H1 (cell line): ENCODE data around the gene ABCF3. TPM values are rescaled to one million over a fixed set of nuclear protein-coding genes. Genes with fewer than 3 reads are reported as not detected.

Source experiments
- GABPA ChIP-seq: IDR thresholded peaks from 2 replicates; pipeline ENCODE4 v1.6.1; 2011; ENCODE audit warnings: mild to moderate bottlenecking, low read length, moderate library complexity, borderline replicate concordance; ENCODE audit not compliant: insufficient read depth
- SUZ12 ChIP-seq: fragments of 200-600 bp; sonication (generic); IDR thresholded peaks from 2 replicates; pipeline ENCODE4 v1.6.1; 2012; ENCODE audit warnings: mild to moderate bottlenecking, inconsistent platforms, low read length, moderate library complexity, mixed read lengths
- polyA plus RNA-seq, 7 experiments: library from polyadenylated mRNA; depleted of rRNA in 3 of 7; stranded (reverse) in 5 of 7; unstranded in 2 of 7; fragments of >200 nt in 5 of 7; fragments of 200-250 nt in 2 of 7; gene quantifications; 1 replicate in 5 of 7; 2 replicates in 1 of 7; 4 replicates in 1 of 7; pipeline versions ENCODE4 v1.2.1 to v1.2.3, GENCODE V29; 2011 to 2013; ENCODE audit warnings: missing spikeins in 2 of 7, mixed read lengths in 2 of 7
- total RNA-seq: library from RNA; stranded (reverse); fragmentation: NEBNext Ultra II Directional; extraction: Animal tissue kit (Norgen Biotek cat#: 25700); gene quantifications from 2 replicates; pipeline ENCODE4 v1.2.1, GENCODE V29; 2021

Gene ABCF3
- total and polyA plus RNA-seq, 2 of the 8 experiments (the other 6 are each of a cell fraction or from before 2014, with no cell fraction given): 51.6 to 57.8 TPM

DNA sequence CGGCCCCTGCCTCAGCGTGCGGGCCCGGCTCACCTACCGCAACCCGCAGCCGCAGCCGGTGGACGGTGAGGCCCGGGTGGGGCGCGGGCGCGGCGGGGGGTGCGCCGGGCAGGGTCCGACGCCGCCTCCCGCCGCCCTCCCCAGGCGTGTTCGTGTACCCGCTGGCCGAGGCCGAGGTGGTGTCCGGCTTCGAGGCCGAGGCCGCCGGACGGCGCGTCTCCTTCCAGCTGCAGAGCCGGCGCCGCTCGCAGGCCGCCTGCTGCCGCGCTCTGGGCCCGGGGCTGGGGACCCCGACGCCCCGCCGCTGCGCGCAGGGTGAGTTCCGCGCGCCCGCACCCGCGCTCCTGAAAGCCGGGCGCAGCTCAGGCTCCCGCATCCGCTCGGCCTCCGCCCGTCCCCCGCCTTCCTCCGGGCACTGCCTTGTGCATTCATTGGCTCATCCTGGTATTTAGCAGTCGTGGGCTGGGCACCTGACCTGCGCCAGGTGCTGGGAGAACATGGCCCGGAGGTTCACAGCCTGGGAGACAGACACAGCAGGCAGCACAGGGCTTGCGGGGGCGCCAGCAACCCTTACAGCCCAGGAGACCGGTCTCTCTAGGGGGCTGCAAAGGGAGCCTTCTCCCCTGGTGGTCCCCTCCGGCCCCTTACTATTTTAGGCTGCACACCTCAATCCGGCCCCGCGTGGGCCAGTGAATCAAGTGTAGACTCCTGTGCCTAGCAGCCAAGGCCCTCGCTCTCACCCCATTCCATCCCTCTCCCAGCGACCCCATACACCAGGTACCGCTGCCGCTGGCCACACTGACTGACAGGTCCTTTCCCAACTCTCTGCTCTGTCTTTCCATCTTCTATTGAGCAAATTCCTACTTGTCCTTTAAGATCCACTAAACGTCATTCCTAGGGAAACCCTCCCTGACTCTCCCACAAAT lies 44.9 kb downstream of the ABCF3 start (continued):
- TF ChIP-seq GABPA (0 out of 2 replicates have a peak, but pooled peaks have one; percentile 25), SUZ12 (peak; percentile 91)
